OCI-LY7 (cell line): ENCODE measurements around the gene KCNJ11. TPM values are rescaled to one million over a fixed set of nuclear protein-coding genes. Genes with fewer than 3 reads are reported as not detected.

Source experiments
- BruUV-seq: library from RNA; stranded (reverse); fragments of 400-500 nt; replicated peaks from 2 replicates; lab custom pipeline; 2021; lab: Mats Ljungman, UMichigan
- CTCF ChIA-PET: fragments of 300-600 bp; sonication (Branson Sonifier 250); formaldehyde crosslinking; loops from one replicate; lab custom pipeline; 2022; ENCODE audit warnings: antibody characterized with exemption; ENCODE audit not compliant: unreplicated experiment; lab: Charles Lee
- POLR2A ChIA-PET: fragments of 300-600 bp; sonication (Branson Sonifier 250); formaldehyde crosslinking; loops from one replicate; lab custom pipeline; 2022; ENCODE audit warnings: antibody characterized with exemption; lab: Charles Lee
- DNase-seq: peaks from one replicate; pipeline ENCODE4 v3.0.0-alpha.2; 2015; ENCODE audit warnings: low spot score
- H2AFZ ChIP-seq: fragments of 200-600 bp; sonication (generic), shearing (Covaris generic); 2 replicates; pipeline ENCODE4 v1.6.1; 2014; ENCODE audit warnings: mild to moderate bottlenecking, antibody characterized with exemption, low read length, moderate library complexity
- H3K27ac ChIP-seq: fragments of 200-600 bp; sonication (generic); 2 replicates; pipeline ENCODE4 v1.5.1; 2014; ENCODE audit warnings: mixed run types, low read depth, mild to moderate bottlenecking, moderate library complexity, low read length, inconsistent platforms; ENCODE audit not compliant: poor library complexity, severe bottlenecking
- H3K36me3 ChIP-seq: fragments of 200-600 bp; sonication (generic); 2 replicates; pipeline ENCODE4 v1.6.1; 2014; ENCODE audit warnings: mild to moderate bottlenecking, antibody characterized with exemption, low read length, moderate library complexity, mixed read lengths; ENCODE audit not compliant: insufficient read depth
- H3K4me1 ChIP-seq: fragments of 200-600 bp; sonication (generic); 2 replicates; pipeline ENCODE4 v1.5.1; 2014; ENCODE audit warnings: mild to moderate bottlenecking, low read length; ENCODE audit not compliant: insufficient read depth, poor library complexity, severe bottlenecking
- H3K4me2 ChIP-seq: fragments of 200-600 bp; sonication (generic); 2 replicates; pipeline ENCODE4 v1.6.1; 2014; ENCODE audit warnings: mild to moderate bottlenecking, low read length
- H3K4me3 ChIP-seq: fragments of 200-600 bp; sonication (generic); 2 replicates; pipeline ENCODE4 v1.5.1; 2014; ENCODE audit warnings: mild to moderate bottlenecking, low read depth, low read length; ENCODE audit not compliant: poor library complexity, severe bottlenecking
- H3K79me2 ChIP-seq: fragments of 200-600 bp; sonication (generic); 2 replicates; pipeline ENCODE4 v1.6.1; 2016; ENCODE audit warnings: low read depth, mild to moderate bottlenecking, low read length, moderate library complexity, mixed read lengths; ENCODE audit not compliant: insufficient read depth
- H3K9me2 ChIP-seq: fragments of 200-600 bp; sonication (generic); 2 replicates; pipeline ENCODE4 v1.6.1; 2016; ENCODE audit warnings: mild to moderate bottlenecking, low read length, mixed read lengths; ENCODE audit not compliant: insufficient read depth
- H3K9me3 ChIP-seq: fragments of 200-600 bp; sonication (generic); 2 replicates; pipeline ENCODE4 v1.6.1; 2014; ENCODE audit warnings: mild to moderate bottlenecking, mixed run types, low read length, mixed read lengths
- H4K20me1 ChIP-seq: fragments of 200-600 bp; sonication (generic); 2 replicates; pipeline ENCODE4 v1.6.1; 2014; ENCODE audit warnings: mild to moderate bottlenecking, antibody characterized with exemption, low read length, moderate library complexity, mixed read lengths; ENCODE audit not compliant: insufficient read depth
- CTCF ChIP-seq: fragments of 200-600 bp; sonication (generic); conservative IDR thresholded peaks from 2 replicates; pipeline ENCODE4 v1.5.1; 2014; ENCODE audit warnings: mild to moderate bottlenecking, antibody characterized with exemption, low read length, moderate library complexity, mixed read lengths
- EZH2phosphoT487 ChIP-seq: fragments of 200-600 bp; sonication (generic); IDR thresholded peaks from 2 replicates; pipeline ENCODE4 v1.6.1; 2018; ENCODE audit warnings: low read depth, borderline replicate concordance, mild to moderate bottlenecking, mixed run types, antibody characterized with exemption, low read length, moderate library complexity, mixed read lengths
- intact Hi-C: fragments of 100-400 bp; cut with micrococcal nuclease; formaldehyde crosslinking; loops from one replicate; pipeline ENCODE4 v1.10.0; 2022; ENCODE audit not compliant: unreplicated experiment
- total RNA-seq, 2 experiments: library from RNA; depleted of rRNA in 1 of 2; stranded (reverse); fragments of >200 nt in 1 of 2; shearing (Covaris generic) in 1 of 2; gene quantifications; 2 replicates each; pipeline ENCODE4 v1.2.3, GENCODE V29; 2014 to 2022

KCNJ11 gene
- total RNA-seq, 2 experiments from 2014 or later = 7.0 to 8.0 TPM

GRCh38 chr11:17400048-17400775, 11.8 kb upstream of the KCNJ11 start:
- Histone ChIP-seq H3K79me2 (no peaks in the 10 kb centered on the region), H3K9me2 (no peaks in the 10 kb centered on the region), H2AFZ (peak overlapping the region; percentile 94), H3K4me1 (peaks cover 32% of the 10 kb centered on the region), H3K9me3 (no peaks in the 10 kb centered on the region), H3K4me2 (peak overlapping the region; percentile 55), H3K36me3 (no peaks in the 10 kb centered on the region), H4K20me1 (no peaks in the 10 kb centered on the region), H3K27ac (peak overlapping the region; percentile 39), H3K4me3 (no peak overlapping the region)
- ChIA-PET CTCF (interaction anchor here (0.9 kb wide), 1 partner anchor 11 kb away, joined by 4 read pairs; no protein-coding TSS in a partner anchor), POLR2A (interaction anchor here (0.6 to 2.5 kb wide), 5 partner anchors 8 to 818 kb away, joined by 3 to 10 read pairs (median 3); no protein-coding TSS in a partner anchor)
- DNase-seq = peak; percentile 67
- TF ChIP-seq CTCF (no peak), EZH2phosphoT487 (no peak)
- intact Hi-C loops = no loop called here
- BruUV-seq = no TSS peak

GRCh38 chr11:17399236-17399635, 10.8 kb upstream of the KCNJ11 start:
- intact Hi-C loops = no loop called here
- Histone ChIP-seq H3K36me3 (no peaks in the 10 kb centered on the region), H3K27ac (no peak overlapping the region), H4K20me1 (no peaks in the 10 kb centered on the region), H3K4me2 (no peak overlapping the region), H2AFZ (no peak overlapping the region), H3K4me1 (peaks cover 28% of the 10 kb centered on the region), H3K79me2 (no peaks in the 10 kb centered on the region), H3K4me3 (no peak overlapping the region), H3K9me2 (no peaks in the 10 kb centered on the region), H3K9me3 (no peaks in the 10 kb centered on the region)
- no peak for DNase-seq
- ChIA-PET CTCF (no interaction called here), POLR2A (interaction anchor here (0.6 to 2.5 kb wide), 3 partner anchors 7 to 1156 kb away, joined by 3 to 10 read pairs (median 4); no protein-coding TSS in a partner anchor)
- no peak for TF ChIP-seq EZH2phosphoT487
- no TSS peak for BruUV-seq

GRCh38 chr11:17397311-17398002, 9.0 kb upstream of the KCNJ11 start:
- no peak for DNase-seq
- CTCF ChIA-PET = interaction anchor here (0.5 to 0.6 kb wide), 2 partner anchors 38 to 96 kb away, joined by 3 to 5 read pairs; no protein-coding TSS in a partner anchor
- no TSS peak for BruUV-seq
- intact Hi-C loops = no loop called here
- Histone ChIP-seq H3K4me3 (no peak overlapping the region), H3K4me2 (no peak overlapping the region), H3K9me2 (no peaks in the 10 kb centered on the region), H3K36me3 (no peaks in the 10 kb centered on the region), H3K9me3 (no peaks in the 10 kb centered on the region), H3K79me2 (no peaks in the 10 kb centered on the region), H2AFZ (no peak overlapping the region), H3K4me1 (peaks cover 35% of the 10 kb centered on the region), H4K20me1 (no peaks in the 10 kb centered on the region), H3K27ac (no peak overlapping the region)
- POLR2A ChIA-PET = no interaction called here
- TF ChIP-seq EZH2phosphoT487 (no peak), CTCF (no peak)
